Liver (tissue), 3 donors: ENCODE measurements around the gene ARHGAP6.

Source experiments
- EGR1 ChIP-seq, 2 donors: IDR thresholded peaks; 2 replicates each; pipeline ENCODE4 v1.6.1; 2016 to 2018; ENCODE audit warnings: antibody characterized with exemption in 2 of 2, low read depth in 2 of 2
- GABPA ChIP-seq, 2 donors: IDR thresholded peaks in 1 of 2; conservative IDR thresholded peaks in 1 of 2; 2 replicates each; pipeline ENCODE4 v1.6.1; 2016; ENCODE audit warnings: antibody characterized with exemption in 2 of 2, mild to moderate bottlenecking in 1 of 2, moderate library complexity in 1 of 2
- HNF4A ChIP-seq, 2 donors: conservative IDR thresholded peaks; 2 replicates each; pipeline ENCODE4 v1.6.1; 2016; ENCODE audit warnings: antibody characterized with exemption in 2 of 2, mild to moderate bottlenecking in 2 of 2
- JUND ChIP-seq, 2 donors: IDR thresholded peaks; 2 replicates each; pipeline ENCODE4 v1.6.1; 2016; ENCODE audit warnings: antibody characterized with exemption in 2 of 2
- MAX ChIP-seq: IDR thresholded peaks from 2 replicates; pipeline ENCODE4 v1.6.1; 2016; ENCODE audit warnings: antibody characterized with exemption
- RAD21 ChIP-seq, 2 donors: IDR thresholded peaks; 2 replicates each; pipeline ENCODE4 v1.6.1; 2016; ENCODE audit warnings: antibody characterized with exemption in 2 of 2, mild to moderate bottlenecking in 2 of 2
- SP1 ChIP-seq: IDR thresholded peaks from 2 replicates; pipeline ENCODE4 v1.6.1; 2018; ENCODE audit warnings: antibody characterized with exemption, mild to moderate bottlenecking
- TAF1 ChIP-seq: conservative IDR thresholded peaks from 2 replicates; pipeline ENCODE4 v1.6.1; 2016; ENCODE audit warnings: antibody characterized with exemption, mild to moderate bottlenecking
- YY1 ChIP-seq: IDR thresholded peaks from 2 replicates; pipeline ENCODE4 v1.6.1; 2016; ENCODE audit warnings: antibody characterized with exemption, mild to moderate bottlenecking
- ZBTB33 ChIP-seq: IDR thresholded peaks from 2 replicates; pipeline ENCODE4 v1.6.1; 2016; ENCODE audit warnings: antibody characterized with exemption
- TF ChIP-seq, protein P1 (sequence below): fragments of 150-350 bp; IDR thresholded peaks from 2 replicates; pipeline ENCODE4 v1.5.1; 2017; ENCODE audit warnings: improper control_type of control experiment, low read depth, low read length; ENCODE audit not compliant: missing input control
- TF ChIP-seq, protein P2 (sequence below): IDR thresholded peaks from 2 replicates; pipeline ENCODE4 v1.6.1; 2016; ENCODE audit warnings: antibody characterized with exemption, mild to moderate bottlenecking
- donor health status: healthy.
- donor health status: healthy.

DNA sequence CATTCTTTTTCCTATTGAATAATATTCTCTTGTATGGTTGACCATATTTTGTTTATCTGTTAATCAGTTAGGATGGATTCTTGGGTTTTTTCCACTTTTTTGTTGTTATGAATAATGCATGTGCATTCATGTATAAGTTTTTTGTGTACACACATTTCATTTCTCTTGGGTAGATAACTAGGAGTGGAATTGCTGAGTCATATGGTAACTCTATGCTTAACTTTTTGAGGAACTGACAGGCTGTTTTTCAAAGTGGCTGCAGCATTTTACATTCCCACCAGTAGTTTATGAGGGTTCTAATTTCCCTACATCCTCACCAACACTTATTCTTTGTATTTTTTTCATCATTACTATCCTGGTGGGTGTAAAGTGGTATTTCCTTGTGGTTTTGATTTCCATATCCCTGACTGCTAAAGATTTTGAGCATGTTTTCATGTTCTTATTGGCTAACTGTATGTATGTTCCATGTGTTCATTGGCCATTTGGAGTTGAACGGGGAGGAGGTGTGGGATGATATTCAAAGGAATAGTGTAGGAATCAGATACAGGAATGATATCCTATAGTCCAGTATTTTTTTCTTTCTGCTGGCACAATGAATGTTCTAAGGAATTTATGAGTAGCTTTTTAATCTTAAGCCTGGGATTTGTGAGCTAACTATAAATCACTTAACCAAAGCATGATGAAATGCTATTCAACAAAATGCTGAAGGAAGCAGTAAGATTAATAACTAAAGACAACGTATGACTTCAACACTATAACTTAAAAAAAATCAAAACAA, 258.2 kb downstream of the ARHGAP6 start:
- TF ChIP-seq, protein P1, sequence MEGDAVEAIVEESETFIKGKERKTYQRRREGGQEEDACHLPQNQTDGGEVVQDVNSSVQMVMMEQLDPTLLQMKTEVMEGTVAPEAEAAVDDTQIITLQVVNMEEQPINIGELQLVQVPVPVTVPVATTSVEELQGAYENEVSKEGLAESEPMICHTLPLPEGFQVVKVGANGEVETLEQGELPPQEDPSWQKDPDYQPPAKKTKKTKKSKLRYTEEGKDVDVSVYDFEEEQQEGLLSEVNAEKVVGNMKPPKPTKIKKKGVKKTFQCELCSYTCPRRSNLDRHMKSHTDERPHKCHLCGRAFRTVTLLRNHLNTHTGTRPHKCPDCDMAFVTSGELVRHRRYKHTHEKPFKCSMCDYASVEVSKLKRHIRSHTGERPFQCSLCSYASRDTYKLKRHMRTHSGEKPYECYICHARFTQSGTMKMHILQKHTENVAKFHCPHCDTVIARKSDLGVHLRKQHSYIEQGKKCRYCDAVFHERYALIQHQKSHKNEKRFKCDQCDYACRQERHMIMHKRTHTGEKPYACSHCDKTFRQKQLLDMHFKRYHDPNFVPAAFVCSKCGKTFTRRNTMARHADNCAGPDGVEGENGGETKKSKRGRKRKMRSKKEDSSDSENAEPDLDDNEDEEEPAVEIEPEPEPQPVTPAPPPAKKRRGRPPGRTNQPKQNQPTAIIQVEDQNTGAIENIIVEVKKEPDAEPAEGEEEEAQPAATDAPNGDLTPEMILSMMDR: no peak
- no peak for TF ChIP-seq MAX
- no peak for TF ChIP-seq YY1
- TF ChIP-seq, protein P2, sequence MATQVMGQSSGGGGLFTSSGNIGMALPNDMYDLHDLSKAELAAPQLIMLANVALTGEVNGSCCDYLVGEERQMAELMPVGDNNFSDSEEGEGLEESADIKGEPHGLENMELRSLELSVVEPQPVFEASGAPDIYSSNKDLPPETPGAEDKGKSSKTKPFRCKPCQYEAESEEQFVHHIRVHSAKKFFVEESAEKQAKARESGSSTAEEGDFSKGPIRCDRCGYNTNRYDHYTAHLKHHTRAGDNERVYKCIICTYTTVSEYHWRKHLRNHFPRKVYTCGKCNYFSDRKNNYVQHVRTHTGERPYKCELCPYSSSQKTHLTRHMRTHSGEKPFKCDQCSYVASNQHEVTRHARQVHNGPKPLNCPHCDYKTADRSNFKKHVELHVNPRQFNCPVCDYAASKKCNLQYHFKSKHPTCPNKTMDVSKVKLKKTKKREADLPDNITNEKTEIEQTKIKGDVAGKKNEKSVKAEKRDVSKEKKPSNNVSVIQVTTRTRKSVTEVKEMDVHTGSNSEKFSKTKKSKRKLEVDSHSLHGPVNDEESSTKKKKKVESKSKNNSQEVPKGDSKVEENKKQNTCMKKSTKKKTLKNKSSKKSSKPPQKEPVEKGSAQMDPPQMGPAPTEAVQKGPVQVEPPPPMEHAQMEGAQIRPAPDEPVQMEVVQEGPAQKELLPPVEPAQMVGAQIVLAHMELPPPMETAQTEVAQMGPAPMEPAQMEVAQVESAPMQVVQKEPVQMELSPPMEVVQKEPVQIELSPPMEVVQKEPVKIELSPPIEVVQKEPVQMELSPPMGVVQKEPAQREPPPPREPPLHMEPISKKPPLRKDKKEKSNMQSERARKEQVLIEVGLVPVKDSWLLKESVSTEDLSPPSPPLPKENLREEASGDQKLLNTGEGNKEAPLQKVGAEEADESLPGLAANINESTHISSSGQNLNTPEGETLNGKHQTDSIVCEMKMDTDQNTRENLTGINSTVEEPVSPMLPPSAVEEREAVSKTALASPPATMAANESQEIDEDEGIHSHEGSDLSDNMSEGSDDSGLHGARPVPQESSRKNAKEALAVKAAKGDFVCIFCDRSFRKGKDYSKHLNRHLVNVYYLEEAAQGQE: no peak
- no peak for TF ChIP-seq TAF1
- TF ChIP-seq JUND (IDR thresholded peaks at IDR 0.05): no peak
- no peak for TF ChIP-seq SP1
- TF ChIP-seq ZBTB33: no peak
- no peak for TF ChIP-seq HNF4A (conservative IDR thresholded peaks at IDR 0.05)
- no peak for TF ChIP-seq GABPA (IDR thresholded peaks at IDR 0.05 in 1 of 2, conservative IDR thresholded peaks at IDR 0.05 in 1 of 2)
- no peak for TF ChIP-seq EGR1 (IDR thresholded peaks at IDR 0.05; ENCODE audit: low read depth in 2 of 2)
- no peak for TF ChIP-seq RAD21 (IDR thresholded peaks at IDR 0.05)
